ENCODE data around the gene NLGN1.

GRCh38 chr3:173954647-173955046 is 557.1 kb downstream of the NLGN1 start:
- TF ChIP-seq SP1 (IDR thresholded peaks at IDR 0.05): no peak
- TF ChIP-seq, protein P1, sequence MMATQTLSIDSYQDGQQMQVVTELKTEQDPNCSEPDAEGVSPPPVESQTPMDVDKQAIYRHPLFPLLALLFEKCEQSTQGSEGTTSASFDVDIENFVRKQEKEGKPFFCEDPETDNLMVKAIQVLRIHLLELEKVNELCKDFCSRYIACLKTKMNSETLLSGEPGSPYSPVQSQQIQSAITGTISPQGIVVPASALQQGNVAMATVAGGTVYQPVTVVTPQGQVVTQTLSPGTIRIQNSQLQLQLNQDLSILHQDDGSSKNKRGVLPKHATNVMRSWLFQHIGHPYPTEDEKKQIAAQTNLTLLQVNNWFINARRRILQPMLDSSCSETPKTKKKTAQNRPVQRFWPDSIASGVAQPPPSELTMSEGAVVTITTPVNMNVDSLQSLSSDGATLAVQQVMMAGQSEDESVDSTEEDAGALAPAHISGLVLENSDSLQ (IDR thresholded peaks at IDR 0.05): no peak
- TF ChIP-seq LEF1 (IDR thresholded peaks at IDR 0.05; ENCODE audit: borderline replicate concordance): no peak
- TF ChIP-seq BHLHE40 (IDR thresholded peaks at IDR 0.05; ENCODE audit: borderline replicate concordance): no peak
- TF ChIP-seq SUZ12 (IDR thresholded peaks at IDR 0.05): no peak
- no peak for TF ChIP-seq FOXA1 (IDR thresholded peaks at IDR 0.05)
- TF ChIP-seq FOXM1 (IDR thresholded peaks at IDR 0.05; ENCODE audit: borderline replicate concordance): no peak
- TF ChIP-seq ZNF384 (IDR thresholded peaks at IDR 0.05): no peak
- no peak for TF ChIP-seq TARDBP (IDR thresholded peaks at IDR 0.05)
- TF ChIP-seq ARNT (IDR thresholded peaks at IDR 0.05): no peak
